ENCODE results near the gene RAPGEF3. TPM values are rescaled to one million over a fixed set of nuclear protein-coding genes. Genes with fewer than 3 reads are reported as not detected.

RAPGEF3 gene
- total RNA-seq, result under 1 TPM in 1 of 2 experiments, not detected in 1; 0.15 TPM

- ChIA-PET CTCF (interaction anchor here (0.9 to 10.5 kb wide), 11 partner anchors 8 to 190 kb away, joined by 3 to 162 read pairs (median 5); no protein-coding TSS in a partner anchor), POLR2A (no interaction called here)
- Mint-ChIP-seq H3K27ac (no peak within 1 kb of the TSS), H3K9me3 (no peaks in the 10 kb centered on the region), H3K36me3 (ENCODE audit: low read depth) (no peaks in the 10 kb centered on the region), H3K4me1 (peaks cover 28% of the 10 kb centered on the region), H3K27me3 (peaks cover 4% of the 10 kb centered on the region), H3K4me3 (peak within 1 kb of the TSS; percentile 72)
- DNase-seq, result peak; percentile 71
These were observed at the start of gene RAPGEF3 for GRCh38 chr12:47758834-47759690. Gene RAPGEF3, minus strand, starts transcription at chr12:47758880. Its CDS starts 324 bp downstream, at chr12:47758556.

DNA sequence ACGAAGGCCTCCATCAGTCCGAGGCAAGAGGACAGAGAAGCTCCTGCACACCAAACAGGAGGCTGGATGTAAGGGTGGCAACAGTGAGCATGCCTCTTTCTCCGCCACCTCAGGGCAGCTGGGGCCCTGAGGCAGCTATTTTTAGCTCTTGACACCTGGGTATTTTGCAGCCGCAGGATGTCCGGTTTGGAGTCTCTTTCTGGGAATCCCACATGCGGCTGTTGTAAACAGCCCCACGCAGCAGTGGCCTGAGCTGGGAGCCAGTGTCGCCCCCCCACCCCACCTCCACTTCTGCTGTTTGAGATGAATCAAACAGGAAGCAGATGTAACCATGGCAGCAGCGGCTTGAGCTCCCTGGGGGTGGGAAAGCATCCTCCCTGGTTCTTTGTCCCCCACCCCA, 49.4 kb upstream of the RAPGEF3 start:
- Mint-ChIP-seq H3K9me3 (no peaks in the 10 kb centered on the region), H3K36me3 (ENCODE audit: low read depth) (peaks cover 67% of the 10 kb centered on the region), H3K4me3 (peak overlapping the region; percentile 73), H3K4me1 (peaks cover 96% of the 10 kb centered on the region), H3K27me3 (no peaks in the 10 kb centered on the region), H3K27ac (peak overlapping the region; percentile 93)
- peak; percentile 88 for DNase-seq
- ChIA-PET POLR2A (interaction anchor here (0.6 to 1.8 kb wide), 5 partner anchors 9 to 27 kb away, joined by 3 to 8 read pairs (median 4); no protein-coding TSS in a partner anchor), CTCF (interaction anchor here (0.8 to 17.2 kb wide), 14 partner anchors 9 to 92 kb away, joined by 3 to 309 read pairs (median 4); partner anchors contain the start of gene HDAC7)

- Mint-ChIP-seq H3K4me1 (peaks cover 97% of the 10 kb centered on the region), H3K9me3 (no peaks in the 10 kb centered on the region), H3K27ac (peak overlapping the region; percentile 93), H3K27me3 (no peaks in the 10 kb centered on the region), H3K4me3 (peak overlapping the region; percentile 73), H3K36me3 (ENCODE audit: low read depth) (peaks cover 63% of the 10 kb centered on the region)
- CTCF ChIA-PET, result interaction anchor here (0.6 to 17.2 kb wide), 13 partner anchors 10 to 1683 kb away, joined by 3 to 309 read pairs (median 5); partner anchors contain the start of gene HDAC7
- POLR2A ChIA-PET, result interaction anchor here (0.6 to 1.8 kb wide), 3 partner anchors 10 to 26 kb away, joined by 3 to 8 read pairs (median 3); no protein-coding TSS in a partner anchor
- DNase-seq, result no peak
These were observed 48.7 kb upstream of the RAPGEF3 start for GRCh38 chr12:47807338-47807737.

GRCh38 chr12:47805417-47805816, 46.7 kb upstream of the RAPGEF3 start:
- ChIA-PET CTCF (interaction anchor here (0.8 to 5.1 kb wide), 9 partner anchors 8 to 64 kb away, joined by 3 to 26 read pairs (median 4); no protein-coding TSS in a partner anchor), POLR2A (interaction anchor here (0.7 kb wide), 1 partner anchor 75 kb away, joined by 3 read pairs; no protein-coding TSS in a partner anchor)
- DNase-seq, result no peak
- Mint-ChIP-seq H3K36me3 (ENCODE audit: low read depth) (peaks cover 56% of the 10 kb centered on the region), H3K9me3 (no peaks in the 10 kb centered on the region), H3K27me3 (no peaks in the 10 kb centered on the region), H3K27ac (peak overlapping the region; percentile 93), H3K4me1 (peaks cover 97% of the 10 kb centered on the region), H3K4me3 (peak overlapping the region; percentile 17)

DNA sequence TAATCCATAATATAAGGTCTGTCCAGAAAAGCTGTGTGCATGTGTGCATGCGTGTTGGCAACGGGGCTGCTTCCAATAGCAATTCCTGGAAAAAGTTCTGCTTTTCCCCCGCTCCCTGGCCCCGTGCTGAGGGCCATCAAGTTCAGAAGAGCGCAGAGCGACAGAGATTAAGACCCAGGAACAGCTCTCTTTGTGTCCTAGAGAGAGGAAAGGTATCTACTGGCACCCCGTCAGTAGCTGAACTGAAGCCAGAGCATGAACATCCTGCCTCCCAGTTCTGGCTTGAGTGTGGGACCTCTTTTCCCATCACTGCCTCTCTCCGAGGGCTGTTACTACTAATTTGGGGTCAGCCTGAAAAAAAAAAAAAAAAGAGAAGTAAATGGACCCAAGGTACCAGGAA, 45.5 kb upstream of the RAPGEF3 start:
- CTCF ChIA-PET, result interaction anchor here (1.0 to 5.1 kb wide), 9 partner anchors 9 to 64 kb away, joined by 3 to 26 read pairs (median 6); no protein-coding TSS in a partner anchor
- peaks cover 55% of the 10 kb centered on the region for H3K36me3 Mint-ChIP-seq (ENCODE audit: low read depth)
- H3K27me3 Mint-ChIP-seq, result no peaks in the 10 kb centered on the region
- no peaks in the 10 kb centered on the region for H3K9me3 Mint-ChIP-seq
- POLR2A ChIA-PET, result interaction anchor here (0.6 kb wide), 1 partner anchor 10 kb away, joined by 4 read pairs; no protein-coding TSS in a partner anchor
- peaks cover 98% of the 10 kb centered on the region for H3K4me1 Mint-ChIP-seq
- no peak for DNase-seq
- peak overlapping the region; percentile 93 for H3K27ac Mint-ChIP-seq
- H3K4me3 Mint-ChIP-seq, result no peak overlapping the region

GRCh38 chr12:47803191-47803875, 44.7 kb upstream of the RAPGEF3 start:
- H3K27me3 Mint-ChIP-seq, result no peaks in the 10 kb centered on the region
- peak overlapping the region; percentile 93 for H3K27ac Mint-ChIP-seq
- peaks cover 56% of the 10 kb centered on the region for H3K36me3 Mint-ChIP-seq (ENCODE audit: low read depth)
- H3K9me3 Mint-ChIP-seq, result no peaks in the 10 kb centered on the region
- POLR2A ChIA-PET, result no interaction called here
- H3K4me3 Mint-ChIP-seq, result peak overlapping the region; percentile 50
- H3K4me1 Mint-ChIP-seq, result peaks cover 96% of the 10 kb centered on the region
- DNase-seq, result no peak
- CTCF ChIA-PET, result interaction anchor here (1.0 to 5.1 kb wide), 8 partner anchors 10 to 70 kb away, joined by 3 to 26 read pairs (median 8); no protein-coding TSS in a partner anchor

DNA sequence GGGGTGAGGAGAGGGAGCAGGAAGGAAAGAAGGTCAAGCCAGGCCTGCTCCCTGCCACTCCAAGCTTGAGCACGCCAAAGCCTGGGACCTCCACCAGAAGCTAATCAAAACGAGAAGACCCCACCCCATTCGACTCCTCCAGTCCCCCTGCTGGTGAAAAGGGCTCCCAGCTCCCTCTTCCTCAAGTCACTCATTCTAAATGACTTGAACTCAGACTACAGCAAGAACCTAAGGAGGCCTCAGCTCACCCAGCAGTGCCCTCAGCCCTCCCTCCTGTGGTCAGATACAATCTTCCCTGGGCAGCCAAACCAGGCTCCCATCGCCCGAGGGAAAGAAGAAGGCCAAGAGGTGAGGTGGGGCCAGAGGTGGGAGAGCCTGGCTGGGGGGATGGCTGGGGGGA, 43.6 kb upstream of the RAPGEF3 start:
- ChIA-PET CTCF (interaction anchor here (0.6 to 5.1 kb wide), 20 partner anchors 8 to 501 kb away, joined by 3 to 26 read pairs (median 4); no protein-coding TSS in a partner anchor), POLR2A (interaction anchor here (0.6 kb wide), 1 partner anchor 1554 kb away, joined by 3 read pairs; no protein-coding TSS in a partner anchor)
- peaks cover 60% of the 10 kb centered on the region for H3K36me3 Mint-ChIP-seq (ENCODE audit: low read depth)
- H3K4me1 Mint-ChIP-seq, result peaks cover 90% of the 10 kb centered on the region
- no peaks in the 10 kb centered on the region for H3K9me3 Mint-ChIP-seq
- DNase-seq, result peak; percentile 30
- peak overlapping the region; percentile 93 for H3K27ac Mint-ChIP-seq
- peak overlapping the region; percentile 52 for H3K4me3 Mint-ChIP-seq
- H3K27me3 Mint-ChIP-seq, result no peaks in the 10 kb centered on the region

DNA sequence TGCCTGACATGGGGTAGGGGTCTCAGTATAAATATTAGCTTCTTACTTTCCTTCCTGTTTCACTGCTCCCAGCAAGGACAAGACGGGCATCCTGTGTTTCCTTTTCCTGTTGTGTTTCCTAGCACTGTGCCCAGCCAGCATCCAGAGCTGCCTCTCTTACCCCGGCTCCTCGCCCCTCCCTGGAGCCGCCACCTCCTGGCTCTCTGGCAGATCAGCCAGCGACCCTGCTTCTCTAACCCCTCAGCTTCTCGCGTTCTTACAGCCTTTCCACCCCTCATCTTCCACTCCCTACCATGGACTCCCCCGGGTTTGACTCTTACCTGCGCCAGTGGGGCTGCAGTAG, 43.2 kb upstream of the RAPGEF3 start:
- no peak overlapping the region for H3K4me3 Mint-ChIP-seq
- no peaks in the 10 kb centered on the region for H3K9me3 Mint-ChIP-seq
- H3K36me3 Mint-ChIP-seq (ENCODE audit: low read depth), result peaks cover 58% of the 10 kb centered on the region

GRCh38 chr12:47801170-47801903, 42.7 kb upstream of the RAPGEF3 start:
- H3K27me3 Mint-ChIP-seq, result no peaks in the 10 kb centered on the region
- H3K27ac Mint-ChIP-seq, result peak overlapping the region; percentile 93
- H3K4me3 Mint-ChIP-seq, result no peak overlapping the region
- peaks cover 80% of the 10 kb centered on the region for H3K4me1 Mint-ChIP-seq
- no peaks in the 10 kb centered on the region for H3K9me3 Mint-ChIP-seq
- CTCF ChIA-PET, result interaction anchor here (0.6 to 5.1 kb wide), 17 partner anchors 9 to 500 kb away, joined by 3 to 26 read pairs (median 5); no protein-coding TSS in a partner anchor
- POLR2A ChIA-PET, result no interaction called here
- H3K36me3 Mint-ChIP-seq (ENCODE audit: low read depth), result peaks cover 53% of the 10 kb centered on the region
- no peak for DNase-seq

More for the DNA sequence above, 43.2 kb upstream of the RAPGEF3 start:
- Mint-ChIP-seq H3K27ac (peak overlapping the region; percentile 93), H3K4me1 (peaks cover 85% of the 10 kb centered on the region), H3K27me3 (no peaks in the 10 kb centered on the region)
- CTCF ChIA-PET, result interaction anchor here (0.6 to 5.1 kb wide), 20 partner anchors 9 to 501 kb away, joined by 3 to 26 read pairs (median 4); no protein-coding TSS in a partner anchor
- no peak for DNase-seq
- POLR2A ChIA-PET, result interaction anchor here (0.6 kb wide), 1 partner anchor 1553 kb away, joined by 3 read pairs; no protein-coding TSS in a partner anchor

DNA sequence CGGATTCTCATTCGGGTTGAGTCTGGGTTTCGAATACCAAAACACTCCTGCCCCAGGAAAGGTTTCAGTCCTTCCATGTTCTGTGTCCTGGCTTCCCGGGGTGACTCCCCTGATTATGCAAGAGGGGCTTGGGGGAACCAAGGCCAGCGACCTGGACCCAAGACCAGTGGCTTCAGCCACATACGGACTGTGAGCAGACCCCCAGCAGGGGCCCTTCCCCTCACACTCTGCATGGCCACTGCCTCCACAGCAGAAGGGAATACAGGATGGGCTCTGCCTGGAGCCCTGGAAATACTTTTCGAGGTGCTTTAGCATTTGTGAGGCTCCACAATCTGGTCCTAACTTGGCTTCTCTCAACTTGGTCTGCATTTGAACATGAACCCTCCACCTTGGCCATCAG, 41.9 kb upstream of the RAPGEF3 start:
- DNase-seq, result no peak
- no peaks in the 10 kb centered on the region for H3K9me3 Mint-ChIP-seq
- ChIA-PET POLR2A (no interaction called here), CTCF (interaction anchor here (1.0 to 5.1 kb wide), 6 partner anchors 10 to 58 kb away, joined by 3 to 26 read pairs (median 6); no protein-coding TSS in a partner anchor)
- peaks cover 72% of the 10 kb centered on the region for H3K4me1 Mint-ChIP-seq
- H3K27ac Mint-ChIP-seq, result peak overlapping the region; percentile 75
- peaks cover 46% of the 10 kb centered on the region for H3K36me3 Mint-ChIP-seq (ENCODE audit: low read depth)
- H3K27me3 Mint-ChIP-seq, result no peaks in the 10 kb centered on the region
- no peak overlapping the region for H3K4me3 Mint-ChIP-seq

DNA sequence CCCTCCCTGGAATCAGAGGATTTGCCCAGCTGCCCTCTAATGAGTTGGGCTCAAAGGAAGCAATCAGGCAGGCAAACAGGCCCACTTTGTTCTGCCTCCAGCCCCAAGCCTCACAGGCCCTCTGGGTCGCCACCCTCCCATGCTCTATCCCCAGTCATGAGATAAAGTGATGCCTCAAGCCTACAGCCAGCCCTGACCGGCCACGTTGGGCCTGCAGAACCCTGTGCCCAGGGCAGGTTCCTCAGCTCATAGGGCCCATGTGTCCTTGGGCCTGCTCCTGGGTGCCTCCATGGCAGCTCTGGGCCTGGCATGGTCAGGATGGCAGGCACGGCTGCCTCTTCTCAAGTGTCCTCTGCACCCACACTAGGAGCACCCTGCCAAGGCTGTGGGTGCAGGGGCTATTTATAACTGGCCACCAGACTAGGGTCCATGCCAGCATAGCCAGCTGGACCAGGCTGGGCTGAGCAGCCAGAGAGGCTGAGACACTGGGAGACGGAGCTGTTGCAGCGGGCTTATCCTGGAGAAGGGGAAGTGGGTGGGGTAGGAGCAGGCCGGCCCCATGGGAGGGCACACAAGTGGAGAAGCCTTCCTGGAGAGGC, 40.8 kb upstream of the RAPGEF3 start:
- CTCF ChIA-PET, result interaction anchor here (1.0 to 1.8 kb wide), 4 partner anchors 9 to 150 kb away, joined by 3 to 4 read pairs (median 4); no protein-coding TSS in a partner anchor
- no peaks in the 10 kb centered on the region for H3K27me3 Mint-ChIP-seq
- no peaks in the 10 kb centered on the region for H3K9me3 Mint-ChIP-seq
- peak overlapping the region; percentile 77 for H3K27ac Mint-ChIP-seq
- POLR2A ChIA-PET, result interaction anchor here (0.6 kb wide), 1 partner anchor 33 kb away, joined by 3 read pairs; no protein-coding TSS in a partner anchor
- no peak overlapping the region for H3K4me3 Mint-ChIP-seq
- peaks cover 42% of the 10 kb centered on the region for H3K36me3 Mint-ChIP-seq (ENCODE audit: low read depth)
- DNase-seq, result no peak
- peaks cover 61% of the 10 kb centered on the region for H3K4me1 Mint-ChIP-seq

Measured in activated CD4-positive, alpha-beta T cell treated with anti-CD3 and anti-CD28 coated beads, Interleukin-2, amount 10 ng/mL, durations not matched to agents 7 days and 5 days (primary cell).